Activated T-cell treated with anti-CD3 and anti-CD28 coated beads, Interleukin-2, amount 50 U/mL, for 4 hours (primary cell): ENCODE data around the gene HAS3. TPM values are rescaled to one million over a fixed set of nuclear protein-coding genes. Genes with fewer than 3 reads are reported as not detected.
A peak's percentile ranks its signal among the peaks of the same experiment; 100 is the strongest.
"Not testable (repeated sequence)": the region's sequence is repeated elsewhere in the genome, so short reads cannot be mapped to it uniquely, and the experiment has no call there.

Experiments
- ATAC-seq, 2 donors: fragments of 200-7000 bp; cut with Tn5 transposase; one replicate each; pipeline ENCODE4 v1.10.0; 2021
- DNase-seq: peaks from one replicate; pipeline ENCODE4 v3.0.0-alpha.2; 2020
- H3K27me3 Mint-ChIP-seq: one replicate; pipeline ENCODE4 v1.8.0; 2021; ENCODE audit warnings: low read depth, mixed read lengths
- H3K36me3 Mint-ChIP-seq: one replicate; pipeline ENCODE4 v1.8.0; 2022; ENCODE audit warnings: mixed read lengths; ENCODE audit not compliant: insufficient read depth
- H3K4me1 Mint-ChIP-seq: one replicate; pipeline ENCODE4 v1.8.0; 2021; ENCODE audit warnings: low read depth, mixed read lengths
- H3K4me3 Mint-ChIP-seq: one replicate; pipeline ENCODE4 v1.8.0; 2021; ENCODE audit warnings: mild to moderate bottlenecking, moderate library complexity, mixed read lengths
- H3K9me3 Mint-ChIP-seq: one replicate; pipeline ENCODE4 v1.8.0; 2021; ENCODE audit warnings: mixed read lengths
- total RNA-seq, 3 donors: library from RNA; stranded (reverse); gene quantifications; one replicate each; pipeline ENCODE4 v1.2.1, GENCODE V29; 2021

Gene HAS3
- 1 to 10 TPM in 2 of 3 donors, under 1 TPM in 1; 0.58 to 1.7 (median 1.3) TPM for total RNA-seq

- DNase-seq = no peak
- Mint-ChIP-seq H3K4me3 (peak within 1 kb of the TSS; percentile 83), H3K9me3 (no peaks in the 10 kb centered on the region), H3K27me3 (peaks cover 36% of the 10 kb centered on the region), H3K4me1 (peaks cover 16% of the 10 kb centered on the region), H3K36me3 (peaks cover 11% of the 10 kb centered on the region)
- peak; percentile 82 to 84 for ATAC-seq
Measured at GRCh38 chr16:69105501-69106361, at the start of gene HAS3. HAS3 (plus strand) TSS chr16:69105653; CDS start chr16:69109396, 3,743 bp downstream.

- no peak for ATAC-seq
- H3K9me3 Mint-ChIP-seq = no peaks in the 10 kb centered on the region
- no peaks in the 10 kb centered on the region for H3K27me3 Mint-ChIP-seq
- no peak for DNase-seq
- peaks cover 5% of the 10 kb centered on the region for H3K36me3 Mint-ChIP-seq
- H3K4me1 Mint-ChIP-seq = no peaks in the 10 kb centered on the region
- no peak overlapping the region for H3K4me3 Mint-ChIP-seq
Measured at GRCh38 chr16:69055980-69056379, 49.5 kb upstream of the HAS3 start.

GRCh38 chr16:69056421-69056820, 49.0 kb upstream of the HAS3 start:
- Mint-ChIP-seq H3K4me1 (no peaks in the 10 kb centered on the region), H3K36me3 (peaks cover 5% of the 10 kb centered on the region), H3K27me3 (no peaks in the 10 kb centered on the region), H3K9me3 (no peaks in the 10 kb centered on the region), H3K4me3 (no peak overlapping the region)
- DNase-seq = no peak
- no peak for ATAC-seq

- no peak for DNase-seq
- no peaks in the 10 kb centered on the region for H3K4me1 Mint-ChIP-seq
- peaks cover 8% of the 10 kb centered on the region for H3K36me3 Mint-ChIP-seq
- no peaks in the 10 kb centered on the region for H3K9me3 Mint-ChIP-seq
- no peaks in the 10 kb centered on the region for H3K27me3 Mint-ChIP-seq
- H3K4me3 Mint-ChIP-seq = no peak overlapping the region
- ATAC-seq = no peak
Measured at GRCh38 chr16:69057400-69058378, 47.8 kb upstream of the HAS3 start.

GRCh38 chr16:69063491-69063890, 42.0 kb upstream of the HAS3 start:
- peaks cover 15% of the 10 kb centered on the region for H3K36me3 Mint-ChIP-seq
- not testable (repeated sequence) for H3K4me1 Mint-ChIP-seq, H3K27me3 Mint-ChIP-seq

GRCh38 chr16:69064124-69064763, 41.2 kb upstream of the HAS3 start:
- no peaks in the 10 kb centered on the region for H3K9me3 Mint-ChIP-seq
- no peak for DNase-seq
- peaks cover 17% of the 10 kb centered on the region for H3K36me3 Mint-ChIP-seq

More at GRCh38 chr16:69063491-69063890, 42.0 kb upstream of the HAS3 start:
- not testable (repeated sequence) for H3K9me3 Mint-ChIP-seq, ATAC-seq, H3K4me3 Mint-ChIP-seq, DNase-seq

GRCh38 chr16:69064764-69065313, 40.6 kb upstream of the HAS3 start:
- Mint-ChIP-seq H3K9me3 (no peaks in the 10 kb centered on the region), H3K27me3 (no peaks in the 10 kb centered on the region), H3K4me1 (no peaks in the 10 kb centered on the region), H3K4me3 (no peak overlapping the region), H3K36me3 (peaks cover 15% of the 10 kb centered on the region)
- ATAC-seq (no peak), DNase-seq (no peak)

More at GRCh38 chr16:69064124-69064763, 41.2 kb upstream of the HAS3 start:
- no peaks in the 10 kb centered on the region for H3K4me1 Mint-ChIP-seq
- ATAC-seq = no peak
- no peaks in the 10 kb centered on the region for H3K27me3 Mint-ChIP-seq
- no peak overlapping the region for H3K4me3 Mint-ChIP-seq

- Mint-ChIP-seq H3K27me3 (no peaks in the 10 kb centered on the region), H3K36me3 (peaks cover 14% of the 10 kb centered on the region), H3K9me3 (no peaks in the 10 kb centered on the region), H3K4me1 (no peaks in the 10 kb centered on the region), H3K4me3 (no peak overlapping the region)
- ATAC-seq = no peak
- no peak for DNase-seq
Measured at GRCh38 chr16:69069504-69069903, 35.9 kb upstream of the HAS3 start.

- Mint-ChIP-seq H3K4me1 (no peaks in the 10 kb centered on the region), H3K36me3 (peaks cover 7% of the 10 kb centered on the region), H3K4me3 (no peak overlapping the region), H3K27me3 (no peaks in the 10 kb centered on the region), H3K9me3 (no peaks in the 10 kb centered on the region)
- DNase-seq = no peak
- ATAC-seq = no peak
Measured at GRCh38 chr16:69071036-69071435, 34.4 kb upstream of the HAS3 start.

- Mint-ChIP-seq H3K4me1 (no peaks in the 10 kb centered on the region), H3K4me3 (no peak overlapping the region), H3K36me3 (peaks cover 11% of the 10 kb centered on the region), H3K27me3 (no peaks in the 10 kb centered on the region), H3K9me3 (no peaks in the 10 kb centered on the region)
- ATAC-seq (no peak), DNase-seq (no peak)
Measured at GRCh38 chr16:69072640-69072974, 32.8 kb upstream of the HAS3 start.

- H3K36me3 Mint-ChIP-seq = peaks cover 11% of the 10 kb centered on the region
- ATAC-seq (no peak), DNase-seq (no peak)
- no peak overlapping the region for H3K4me3 Mint-ChIP-seq
- no peaks in the 10 kb centered on the region for H3K4me1 Mint-ChIP-seq
- H3K27me3 Mint-ChIP-seq = no peaks in the 10 kb centered on the region
- H3K9me3 Mint-ChIP-seq = no peaks in the 10 kb centered on the region
Measured at GRCh38 chr16:69073181-69073702, 32.2 kb upstream of the HAS3 start.

- Mint-ChIP-seq H3K4me1 (no peaks in the 10 kb centered on the region), H3K9me3 (no peaks in the 10 kb centered on the region), H3K36me3 (peaks cover 4% of the 10 kb centered on the region), H3K4me3 (no peak overlapping the region), H3K27me3 (no peaks in the 10 kb centered on the region)
- no peak for ATAC-seq
- no peak for DNase-seq
Measured at GRCh38 chr16:69077251-69077650, 28.2 kb upstream of the HAS3 start.

- no peak for ATAC-seq
- Mint-ChIP-seq H3K4me3 (no peak overlapping the region), H3K9me3 (no peaks in the 10 kb centered on the region), H3K27me3 (no peaks in the 10 kb centered on the region), H3K4me1 (no peaks in the 10 kb centered on the region), H3K36me3 (peaks cover 4% of the 10 kb centered on the region)
- DNase-seq = no peak
Measured at GRCh38 chr16:69078073-69078472, 27.4 kb upstream of the HAS3 start.

GRCh38 chr16:69079697-69080096, 25.8 kb upstream of the HAS3 start:
- DNase-seq (no peak), ATAC-seq (no peak)
- Mint-ChIP-seq H3K9me3 (no peaks in the 10 kb centered on the region), H3K4me1 (no peaks in the 10 kb centered on the region), H3K27me3 (no peaks in the 10 kb centered on the region), H3K4me3 (no peak overlapping the region), H3K36me3 (peaks cover 10% of the 10 kb centered on the region)
